GM23338 (cell line): Measurements from ENCODE around the gene ITGA3. TPM values are rescaled to one million over a fixed set of nuclear protein-coding genes. Genes with fewer than 3 reads are reported as not detected.

ENCODE experiments used
- ATAC-seq: fragments of 200-7000 bp; cut with Tn5 transposase; 3 replicates; pipeline ENCODE4 v1.9.1; 2020
- DNase-seq: peaks from one replicate; pipeline ENCODE4 v3.0.0-alpha.2; 2015; ENCODE audit warnings: low spot score
- H2AFZ ChIP-seq: fragments of 200-600 bp; sonication (generic); 2 replicates; pipeline ENCODE4 v1.8.0; 2016; ENCODE audit warnings: antibody characterized with exemption, mild to moderate bottlenecking, moderate library complexity
- H3F3A ChIP-seq: fragments of 200-600 bp; sonication (generic); replicated peaks from 2 replicates; pipeline ENCODE4 v1.8.0; 2017; ENCODE audit warnings: antibody characterized with exemption, mixed run types, low read depth
- H3K27ac ChIP-seq: fragments of 200-600 bp; sonication (generic); 2 replicates; pipeline ENCODE4 v1.6.1; 2016; ENCODE audit warnings: low read depth
- H3K27me3 ChIP-seq: fragments of 200-600 bp; sonication (generic); 2 replicates; pipeline ENCODE4 v1.8.0; 2016; ENCODE audit warnings: mild to moderate bottlenecking, mixed run types, moderate library complexity; ENCODE audit not compliant: insufficient read depth
- H3K36me3 ChIP-seq: fragments of 200-600 bp; sonication (generic); 2 replicates; pipeline ENCODE4 v1.8.0; 2016; ENCODE audit warnings: mild to moderate bottlenecking; ENCODE audit not compliant: insufficient read depth
- H3K4me1 ChIP-seq: fragments of 200-600 bp; sonication (generic); 2 replicates; pipeline ENCODE4 v1.8.0; 2016; ENCODE audit warnings: mild to moderate bottlenecking, moderate library complexity; ENCODE audit not compliant: insufficient read depth
- H3K4me2 ChIP-seq: fragments of 200-600 bp; sonication (generic); 2 replicates; pipeline ENCODE4 v1.7.1; 2017; ENCODE audit warnings: mixed run types
- H3K4me3 ChIP-seq: fragments of 200-600 bp; sonication (generic); 2 replicates; pipeline ENCODE4 v1.6.1; 2016; ENCODE audit warnings: mixed run types
- H3K79me2 ChIP-seq: fragments of 200-600 bp; sonication (generic); replicated peaks from 2 replicates; pipeline ENCODE4 v1.8.0; 2017; ENCODE audit warnings: mild to moderate bottlenecking; ENCODE audit not compliant: insufficient read depth
- H3K9me2 ChIP-seq: fragments of 200-600 bp; sonication (generic); 2 replicates; pipeline ENCODE4 v1.8.0; 2017; ENCODE audit not compliant: insufficient read depth
- H4K20me1 ChIP-seq: fragments of 200-600 bp; sonication (generic); replicated peaks from 2 replicates; pipeline ENCODE4 v1.8.0; 2017; ENCODE audit warnings: mild to moderate bottlenecking; ENCODE audit not compliant: insufficient read depth
- H3K27ac Mint-ChIP-seq: 2 replicates; pipeline ENCODE4 v1.8.0; 2020; ENCODE audit warnings: inconsistent platforms, mild to moderate bottlenecking, moderate library complexity, mixed read lengths
- H3K27me3 Mint-ChIP-seq: 3 replicates; pipeline ENCODE4 v1.8.0; 2022; ENCODE audit warnings: low read depth, mild to moderate bottlenecking, moderate library complexity, mixed read lengths, inconsistent platforms; ENCODE audit not compliant: insufficient read depth, poor library complexity
- H3K36me3 Mint-ChIP-seq: 3 replicates; pipeline ENCODE4 v1.8.0; 2021; ENCODE audit warnings: low read depth, mild to moderate bottlenecking, inconsistent platforms, moderate library complexity, mixed read lengths
- H3K4me1 Mint-ChIP-seq: 3 replicates; pipeline ENCODE4 v1.8.0; 2020; ENCODE audit warnings: mild to moderate bottlenecking, inconsistent platforms, mixed read lengths
- H3K4me3 Mint-ChIP-seq: 3 replicates; pipeline ENCODE4 v1.8.0; 2021; ENCODE audit warnings: moderate library complexity, mild to moderate bottlenecking, inconsistent platforms, mixed read lengths
- H3K9me3 Mint-ChIP-seq: 3 replicates; pipeline ENCODE4 v1.8.0; 2020; ENCODE audit warnings: moderate library complexity, mild to moderate bottlenecking, inconsistent platforms, mixed read lengths
- CREB1 ChIP-seq: fragments of 250-450 bp; sonication (Bioruptor Pico); IDR thresholded peaks from 2 replicates; pipeline ENCODE4 v1.5.0; 2020; ENCODE audit warnings: low read depth, mild to moderate bottlenecking, moderate library complexity
- ETS1 ChIP-seq: IDR thresholded peaks from 2 replicates; pipeline ENCODE4 v1.6.1; 2016; ENCODE audit warnings: antibody characterized with exemption
- EZH2 ChIP-seq: fragments of 200-600 bp; sonication (generic); IDR thresholded peaks from one replicate; pipeline ENCODE4 v1.8.0; 2017; ENCODE audit warnings: antibody characterized with exemption, mild to moderate bottlenecking, low read depth; ENCODE audit not compliant: unreplicated experiment
- EZH2phosphoT487 ChIP-seq: fragments of 200-600 bp; sonication (generic); IDR thresholded peaks from one replicate; pipeline ENCODE4 v1.8.1; 2018; ENCODE audit warnings: antibody characterized with exemption; ENCODE audit not compliant: unreplicated experiment
- JUNB ChIP-seq: IDR thresholded peaks from one replicate; pipeline ENCODE4 v1.6.1; 2016; ENCODE audit warnings: antibody characterized with exemption; ENCODE audit not compliant: unreplicated experiment
- NANOG ChIP-seq: IDR thresholded peaks from 2 replicates; pipeline ENCODE4 v1.6.1; 2016; ENCODE audit warnings: antibody characterized with exemption, borderline replicate concordance
- POLR2AphosphoS5 ChIP-seq: IDR thresholded peaks from 2 replicates; pipeline ENCODE4 v1.6.1; 2016; ENCODE audit warnings: antibody characterized with exemption, low read depth
- STAT1 ChIP-seq: IDR thresholded peaks from one replicate; pipeline ENCODE4 v1.6.1; 2016; ENCODE audit warnings: antibody characterized with exemption; ENCODE audit not compliant: unreplicated experiment
- ZNF114 ChIP-seq: fragments of 250-450 bp; sonication (Bioruptor Pico); IDR thresholded peaks from 2 replicates; pipeline ENCODE4 v1.5.0; 2020; ENCODE audit warnings: mild to moderate bottlenecking, moderate library complexity
- ZNF331 ChIP-seq: fragments of 250-450 bp; sonication (Bioruptor Pico); IDR thresholded peaks from 2 replicates; pipeline ENCODE4 v1.5.0; 2020; ENCODE audit warnings: low read depth, mild to moderate bottlenecking, moderate library complexity
- polyA plus RNA-seq: library from polyadenylated mRNA; unstranded; fragments of >200 nt; fragmentation: Nextera tagmentation; extraction: Ambion mirVana; gene quantifications from 2 replicates; pipeline ENCODE4 v1.2.1, GENCODE V29; 2016
- total RNA-seq: library from RNA; depleted of rRNA; stranded (reverse); fragments of >200 nt; shearing (Covaris generic); gene quantifications from 2 replicates; pipeline ENCODE4 v1.2.3, GENCODE V29; 2014
- TF ChIP-seq, protein P1 (sequence below): fragments of 250-450 bp; sonication (Bioruptor Pico); IDR thresholded peaks from 2 replicates; pipeline ENCODE4 v1.5.0; 2020; ENCODE audit warnings: mild to moderate bottlenecking, moderate library complexity
- TF ChIP-seq, protein P2 (sequence below): IDR thresholded peaks from one replicate; pipeline ENCODE4 v1.6.1; 2018; ENCODE audit warnings: antibody characterized with exemption; ENCODE audit not compliant: unreplicated experiment
- TF ChIP-seq, protein P3 (sequence below), 2 experiments: fragments of 200-600 bp in 1 of 2; sonication (generic) in 1 of 2; conservative IDR thresholded peaks; 2 replicates each; pipeline versions ENCODE4 v1.5.1 to v1.6.1; 2016 to 2017; ENCODE audit warnings: antibody characterized with exemption in 2 of 2, low read depth in 2 of 2, mild to moderate bottlenecking in 2 of 2, moderate library complexity in 1 of 2

Gene ITGA3
- total and polyA plus RNA-seq, 2 experiments from 2014 or later, result 9.6 to 28.3 TPM

- Histone ChIP-seq H3K4me2 (no peak overlapping the region), H3K4me3 (no peak overlapping the region), H3K27me3 (no peaks in the 10 kb centered on the region), H4K20me1 (no peaks in the 10 kb centered on the region), H3K4me1 (peaks cover 26% of the 10 kb centered on the region; the same call in 1 of the 2 replicates), H3K79me2 (no peaks in the 10 kb centered on the region), H3F3A (peaks cover 18% of the 10 kb centered on the region), H3K36me3 (no peaks in the 10 kb centered on the region), H3K27ac (no peak overlapping the region), H2AFZ (peak overlapping the region; percentile 90), H3K9me2 (no peaks in the 10 kb centered on the region)
- Mint-ChIP-seq H3K27ac (no peak overlapping the region), H3K27me3 (peaks cover 36% of the 10 kb centered on the region), H3K9me3 (no peaks in the 10 kb centered on the region), H3K4me3 (no peak overlapping the region), H3K36me3 (no peaks in the 10 kb centered on the region), H3K4me1 (peaks cover 52% of the 10 kb centered on the region)
- ATAC-seq, result no peak
- DNase-seq, result no peak
- TF ChIP-seq CREB1, result no peak
- TF ChIP-seq POLR2AphosphoS5, result no peak
- no peak for TF ChIP-seq ETS1
- no peak for TF ChIP-seq ZNF114
- TF ChIP-seq, protein P1, sequence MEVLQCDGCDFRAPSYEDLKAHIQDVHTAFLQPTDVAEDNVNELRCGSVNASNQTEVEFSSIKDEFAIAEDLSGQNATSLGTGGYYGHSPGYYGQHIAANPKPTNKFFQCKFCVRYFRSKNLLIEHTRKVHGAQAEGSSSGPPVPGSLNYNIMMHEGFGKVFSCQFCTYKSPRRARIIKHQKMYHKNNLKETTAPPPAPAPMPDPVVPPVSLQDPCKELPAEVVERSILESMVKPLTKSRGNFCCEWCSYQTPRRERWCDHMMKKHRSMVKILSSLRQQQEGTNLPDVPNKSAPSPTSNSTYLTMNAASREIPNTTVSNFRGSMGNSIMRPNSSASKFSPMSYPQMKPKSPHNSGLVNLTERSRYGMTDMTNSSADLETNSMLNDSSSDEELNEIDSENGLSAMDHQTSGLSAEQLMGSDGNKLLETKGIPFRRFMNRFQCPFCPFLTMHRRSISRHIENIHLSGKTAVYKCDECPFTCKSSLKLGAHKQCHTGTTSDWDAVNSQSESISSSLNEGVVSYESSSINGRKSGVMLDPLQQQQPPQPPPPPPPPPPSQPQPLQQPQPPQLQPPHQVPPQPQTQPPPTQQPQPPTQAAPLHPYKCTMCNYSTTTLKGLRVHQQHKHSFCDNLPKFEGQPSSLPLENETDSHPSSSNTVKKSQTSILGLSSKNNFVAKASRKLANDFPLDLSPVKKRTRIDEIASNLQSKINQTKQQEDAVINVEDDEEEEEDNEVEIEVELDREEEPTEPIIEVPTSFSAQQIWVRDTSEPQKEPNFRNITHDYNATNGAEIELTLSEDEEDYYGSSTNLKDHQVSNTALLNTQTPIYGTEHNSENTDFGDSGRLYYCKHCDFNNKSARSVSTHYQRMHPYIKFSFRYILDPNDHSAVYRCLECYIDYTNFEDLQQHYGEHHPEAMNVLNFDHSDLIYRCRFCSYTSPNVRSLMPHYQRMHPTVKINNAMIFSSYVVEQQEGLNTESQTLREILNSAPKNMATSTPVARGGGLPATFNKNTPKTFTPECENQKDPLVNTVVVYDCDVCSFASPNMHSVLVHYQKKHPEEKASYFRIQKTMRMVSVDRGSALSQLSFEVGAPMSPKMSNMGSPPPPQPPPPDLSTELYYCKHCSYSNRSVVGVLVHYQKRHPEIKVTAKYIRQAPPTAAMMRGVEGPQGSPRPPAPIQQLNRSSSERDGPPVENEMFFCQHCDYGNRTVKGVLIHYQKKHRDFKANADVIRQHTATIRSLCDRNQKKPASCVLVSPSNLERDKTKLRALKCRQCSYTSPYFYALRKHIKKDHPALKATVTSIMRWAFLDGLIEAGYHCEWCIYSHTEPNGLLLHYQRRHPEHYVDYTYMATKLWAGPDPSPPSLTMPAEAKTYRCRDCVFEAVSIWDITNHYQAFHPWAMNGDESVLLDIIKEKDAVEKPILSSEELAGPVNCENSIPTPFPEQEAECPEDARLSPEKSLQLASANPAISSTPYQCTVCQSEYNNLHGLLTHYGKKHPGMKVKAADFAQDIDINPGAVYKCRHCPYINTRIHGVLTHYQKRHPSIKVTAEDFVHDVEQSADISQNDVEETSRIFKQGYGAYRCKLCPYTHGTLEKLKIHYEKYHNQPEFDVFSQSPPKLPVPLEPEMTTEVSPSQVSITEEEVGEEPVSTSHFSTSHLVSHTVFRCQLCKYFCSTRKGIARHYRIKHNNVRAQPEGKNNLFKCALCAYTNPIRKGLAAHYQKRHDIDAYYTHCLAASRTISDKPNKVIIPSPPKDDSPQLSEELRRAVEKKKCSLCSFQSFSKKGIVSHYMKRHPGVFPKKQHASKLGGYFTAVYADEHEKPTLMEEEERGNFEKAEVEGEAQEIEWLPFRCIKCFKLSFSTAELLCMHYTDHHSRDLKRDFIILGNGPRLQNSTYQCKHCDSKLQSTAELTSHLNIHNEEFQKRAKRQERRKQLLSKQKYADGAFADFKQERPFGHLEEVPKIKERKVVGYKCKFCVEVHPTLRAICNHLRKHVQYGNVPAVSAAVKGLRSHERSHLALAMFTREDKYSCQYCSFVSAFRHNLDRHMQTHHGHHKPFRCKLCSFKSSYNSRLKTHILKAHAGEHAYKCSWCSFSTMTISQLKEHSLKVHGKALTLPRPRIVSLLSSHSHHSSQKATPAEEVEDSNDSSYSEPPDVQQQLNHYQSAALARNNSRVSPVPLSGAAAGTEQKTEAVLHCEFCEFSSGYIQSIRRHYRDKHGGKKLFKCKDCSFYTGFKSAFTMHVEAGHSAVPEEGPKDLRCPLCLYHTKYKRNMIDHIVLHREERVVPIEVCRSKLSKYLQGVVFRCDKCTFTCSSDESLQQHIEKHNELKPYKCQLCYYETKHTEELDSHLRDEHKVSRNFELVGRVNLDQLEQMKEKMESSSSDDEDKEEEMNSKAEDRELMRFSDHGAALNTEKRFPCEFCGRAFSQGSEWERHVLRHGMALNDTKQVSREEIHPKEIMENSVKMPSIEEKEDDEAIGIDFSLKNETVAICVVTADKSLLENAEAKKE (CRISPR knock-in tag), result no peak
- TF ChIP-seq STAT1, result no peak
- TF ChIP-seq EZH2, result no peak
- TF ChIP-seq ZNF331 (CRISPR knock-in tag), result no peak
- no peak for TF ChIP-seq JUNB
- TF ChIP-seq, protein P2, sequence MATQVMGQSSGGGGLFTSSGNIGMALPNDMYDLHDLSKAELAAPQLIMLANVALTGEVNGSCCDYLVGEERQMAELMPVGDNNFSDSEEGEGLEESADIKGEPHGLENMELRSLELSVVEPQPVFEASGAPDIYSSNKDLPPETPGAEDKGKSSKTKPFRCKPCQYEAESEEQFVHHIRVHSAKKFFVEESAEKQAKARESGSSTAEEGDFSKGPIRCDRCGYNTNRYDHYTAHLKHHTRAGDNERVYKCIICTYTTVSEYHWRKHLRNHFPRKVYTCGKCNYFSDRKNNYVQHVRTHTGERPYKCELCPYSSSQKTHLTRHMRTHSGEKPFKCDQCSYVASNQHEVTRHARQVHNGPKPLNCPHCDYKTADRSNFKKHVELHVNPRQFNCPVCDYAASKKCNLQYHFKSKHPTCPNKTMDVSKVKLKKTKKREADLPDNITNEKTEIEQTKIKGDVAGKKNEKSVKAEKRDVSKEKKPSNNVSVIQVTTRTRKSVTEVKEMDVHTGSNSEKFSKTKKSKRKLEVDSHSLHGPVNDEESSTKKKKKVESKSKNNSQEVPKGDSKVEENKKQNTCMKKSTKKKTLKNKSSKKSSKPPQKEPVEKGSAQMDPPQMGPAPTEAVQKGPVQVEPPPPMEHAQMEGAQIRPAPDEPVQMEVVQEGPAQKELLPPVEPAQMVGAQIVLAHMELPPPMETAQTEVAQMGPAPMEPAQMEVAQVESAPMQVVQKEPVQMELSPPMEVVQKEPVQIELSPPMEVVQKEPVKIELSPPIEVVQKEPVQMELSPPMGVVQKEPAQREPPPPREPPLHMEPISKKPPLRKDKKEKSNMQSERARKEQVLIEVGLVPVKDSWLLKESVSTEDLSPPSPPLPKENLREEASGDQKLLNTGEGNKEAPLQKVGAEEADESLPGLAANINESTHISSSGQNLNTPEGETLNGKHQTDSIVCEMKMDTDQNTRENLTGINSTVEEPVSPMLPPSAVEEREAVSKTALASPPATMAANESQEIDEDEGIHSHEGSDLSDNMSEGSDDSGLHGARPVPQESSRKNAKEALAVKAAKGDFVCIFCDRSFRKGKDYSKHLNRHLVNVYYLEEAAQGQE, result no peak
- TF ChIP-seq, protein P3, sequence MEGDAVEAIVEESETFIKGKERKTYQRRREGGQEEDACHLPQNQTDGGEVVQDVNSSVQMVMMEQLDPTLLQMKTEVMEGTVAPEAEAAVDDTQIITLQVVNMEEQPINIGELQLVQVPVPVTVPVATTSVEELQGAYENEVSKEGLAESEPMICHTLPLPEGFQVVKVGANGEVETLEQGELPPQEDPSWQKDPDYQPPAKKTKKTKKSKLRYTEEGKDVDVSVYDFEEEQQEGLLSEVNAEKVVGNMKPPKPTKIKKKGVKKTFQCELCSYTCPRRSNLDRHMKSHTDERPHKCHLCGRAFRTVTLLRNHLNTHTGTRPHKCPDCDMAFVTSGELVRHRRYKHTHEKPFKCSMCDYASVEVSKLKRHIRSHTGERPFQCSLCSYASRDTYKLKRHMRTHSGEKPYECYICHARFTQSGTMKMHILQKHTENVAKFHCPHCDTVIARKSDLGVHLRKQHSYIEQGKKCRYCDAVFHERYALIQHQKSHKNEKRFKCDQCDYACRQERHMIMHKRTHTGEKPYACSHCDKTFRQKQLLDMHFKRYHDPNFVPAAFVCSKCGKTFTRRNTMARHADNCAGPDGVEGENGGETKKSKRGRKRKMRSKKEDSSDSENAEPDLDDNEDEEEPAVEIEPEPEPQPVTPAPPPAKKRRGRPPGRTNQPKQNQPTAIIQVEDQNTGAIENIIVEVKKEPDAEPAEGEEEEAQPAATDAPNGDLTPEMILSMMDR (conservative IDR thresholded peaks at IDR 0.05; ENCODE audit: low read depth in 2 of 2), result no peak
- TF ChIP-seq EZH2phosphoT487, result no peak
- TF ChIP-seq NANOG, result no peak
Measured at GRCh38 chr17:50051606-50052005, 4.3 kb upstream of the ITGA3 start.
